ENCODE results near the gene ABCA6. TPM values are rescaled to one million over a fixed set of nuclear protein-coding genes. Genes with fewer than 3 reads are reported as not detected.

ABCA6 gene
- total and polyA plus RNA-seq, 9 of the 15 experiments (the other 6 are each of a cell fraction or from before 2014, with no cell fraction given): 0.06 to 0.73 (median 0.15) TPM

DNA sequence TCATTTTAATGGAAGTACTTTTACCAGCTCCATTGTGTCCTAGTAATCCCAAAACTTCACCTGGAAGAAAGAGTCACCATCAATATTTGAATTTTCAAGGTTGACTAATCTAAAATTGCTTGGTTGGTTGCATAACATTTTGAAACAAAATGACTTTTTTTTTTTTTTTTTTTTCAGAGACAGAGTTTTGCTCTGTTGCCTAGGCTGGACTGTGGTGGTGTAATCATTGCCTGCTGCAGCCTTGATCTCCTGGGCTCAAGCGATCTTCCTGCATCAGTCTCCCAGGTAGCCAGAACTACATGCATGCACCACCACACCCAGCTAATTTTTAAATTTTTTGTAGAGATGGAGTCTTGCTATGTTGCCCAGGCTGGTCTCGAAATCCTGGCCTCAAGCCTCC lies 12.6 kb upstream of the ABCA6 start:
- no peaks in the 10 kb centered on the region for H3K9me1 ChIP-seq (ENCODE audit: control insufficient read depth, insufficient read depth, low read length)
- BruUV-seq (replicated peaks): no TSS peak
- H3K4me3 ChIP-seq: no peak overlapping the region
- no peak overlapping the region for H3K27ac ChIP-seq (ENCODE audit: extremely low read depth, low read depth, low read length)
- no peak for TF ChIP-seq LARP7 (IDR thresholded peaks at IDR 0.05)
- peak; percentile 34; the same call in 1 of the 2 replicates for TF ChIP-seq ZNF121 (CRISPR knock-in tag; conservative IDR thresholded peaks at IDR 0.05)
- 70% methylated on average over 1 of the region's 2 CpGs for WGBS (ENCODE audit: insufficient coverage, low coverage, missing lambda C conversion rate)
- no peaks in the 10 kb centered on the region for H3K4me1 ChIP-seq (replicated peaks in 1 of 2; ENCODE audit: control insufficient read depth in 2 of 2, insufficient read depth in 2 of 2, low read length in 2 of 2)
- no peak overlapping the region for H3K4me2 ChIP-seq (ENCODE audit: insufficient read depth, low read length)
- no peaks in the 10 kb centered on the region for H3K27me3 ChIP-seq (ENCODE audit: control insufficient read depth in 2 of 2, insufficient read depth in 2 of 2, low read length in 2 of 2)
- intact Hi-C loops (cut with micrococcal nuclease): no loop called here
- ChIA-PET POLR2A (no interaction called here), CTCF (ENCODE audit: low intra/inter-chr PET ratio) (no interaction called here)
- DNase-seq (ENCODE audit: extremely low read depth in 1 of 4, low spot score in 3 of 4) (no peak), ATAC-seq (no peak), FAIRE-seq (no peak)
- H3K79me2 ChIP-seq (ENCODE audit: control insufficient read depth, insufficient read depth, low read length): no peaks in the 10 kb centered on the region
- no peaks in the 10 kb centered on the region for H3K36me3 ChIP-seq (ENCODE audit: control insufficient read depth, insufficient read depth, low read length)
- no peaks in the 10 kb centered on the region; the same call in 1 of the 2 replicates for H3K9me3 ChIP-seq (replicated peaks; ENCODE audit: control insufficient read depth, insufficient read depth, low read depth, low read length)
- in situ Hi-C loops (cut with MboI): no loop called here
- no peak overlapping the region for H3K9ac ChIP-seq (ENCODE audit: insufficient read depth in 1 of 2, low read depth in 2 of 2, low read length in 2 of 2)
- H4K20me1 ChIP-seq (replicated peaks; ENCODE audit: control insufficient read depth, insufficient read depth, low read length): no peaks in the 10 kb centered on the region
- H2AFZ ChIP-seq (ENCODE audit: low read depth, low read length): no peak overlapping the region

DNA sequence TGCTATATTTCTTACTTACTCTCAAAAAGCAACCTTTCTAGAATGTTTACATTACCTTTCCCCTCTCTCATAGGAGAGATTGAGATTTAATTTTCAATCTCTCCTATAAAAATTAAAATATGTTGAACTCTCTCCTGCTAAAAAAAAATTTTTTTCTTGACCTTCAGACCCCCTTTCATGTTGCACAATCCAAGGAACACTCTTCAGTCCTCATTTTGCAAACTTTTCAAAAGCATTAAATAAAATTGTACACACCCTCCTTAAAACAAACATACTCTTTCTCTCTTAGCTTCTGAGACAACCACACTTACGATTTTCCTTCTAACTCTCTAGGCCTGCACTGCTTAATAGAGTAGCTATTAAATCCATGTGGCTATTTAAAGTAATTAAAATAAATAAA lies 8.6 kb upstream of the ABCA6 start:
- Histone ChIP-seq H3K9me3 (replicated peaks; ENCODE audit: control insufficient read depth, insufficient read depth, low read depth, low read length) (no peaks in the 10 kb centered on the region), H3K9ac (ENCODE audit: insufficient read depth in 1 of 2, low read depth in 2 of 2, low read length in 2 of 2) (no peak overlapping the region), H3K79me2 (ENCODE audit: control insufficient read depth, insufficient read depth, low read length) (no peaks in the 10 kb centered on the region), H2AFZ (ENCODE audit: low read depth, low read length) (peak overlapping the region; percentile 61; the same call in 1 of the 2 replicates), H3K36me3 (ENCODE audit: control insufficient read depth, insufficient read depth, low read length) (no peaks in the 10 kb centered on the region), H3K27ac (ENCODE audit: extremely low read depth, low read depth, low read length) (no peak overlapping the region), H3K4me3 (no peak overlapping the region), H4K20me1 (replicated peaks; ENCODE audit: control insufficient read depth, insufficient read depth, low read length) (no peaks in the 10 kb centered on the region), H3K27me3 (ENCODE audit: control insufficient read depth in 2 of 2, insufficient read depth in 2 of 2, low read length in 2 of 2) (no peaks in the 10 kb centered on the region), H3K9me1 (ENCODE audit: control insufficient read depth, insufficient read depth, low read length) (no peaks in the 10 kb centered on the region), H3K4me1 (replicated peaks in 1 of 2; ENCODE audit: control insufficient read depth in 2 of 2, insufficient read depth in 2 of 2, low read length in 2 of 2) (no peaks in the 10 kb centered on the region), H3K4me2 (ENCODE audit: insufficient read depth, low read length) (no peak overlapping the region)
- intact Hi-C loops (cut with micrococcal nuclease) (no loop called here), in situ Hi-C loops (cut with MboI) (no loop called here)
- ChIA-PET POLR2A (interaction anchor here (0.9 kb wide), 1 partner anchor 9 kb away, joined by 3 read pairs; the partner anchor contains the start of gene ABCA6), CTCF (ENCODE audit: low intra/inter-chr PET ratio) (no interaction called here)
- ATAC-seq (no peak), FAIRE-seq (no peak), DNase-seq (ENCODE audit: extremely low read depth in 1 of 4, low spot score in 3 of 4) (no peak)
- WGBS (ENCODE audit: insufficient coverage, low coverage, missing lambda C conversion rate): 40% methylated on average over 1 of the region's 1 CpG
- no TSS peak for BruUV-seq (replicated peaks)
- TF ChIP-seq SMC3 (conservative IDR thresholded peaks at IDR 0.05; ENCODE audit: insufficient read depth, low read depth, low read length): no peak
- peak; percentile 12; the same call in 1 of the 2 replicates for TF ChIP-seq CEBPB (tag; IDR thresholded peaks at IDR 0.05)
- TF ChIP-seq POLR2G (IDR thresholded peaks at IDR 0.05; ENCODE audit: low read depth, low read length): no peak
- TF ChIP-seq CHCHD3 (CRISPR knock-in tag; IDR thresholded peaks at IDR 0.05): no peak
- TF ChIP-seq E2F3 (CRISPR knock-in tag; IDR thresholded peaks at IDR 0.05): no peak
- no peak for TF ChIP-seq PTBP1 (IDR thresholded peaks at IDR 0.05; ENCODE audit: low read depth, low read length)

Measured in K562 (cell line).